HEK293 (cell line): ENCODE data around the gene MRTFB.

ENCODE experiments used
- CTCF ChIA-PET: fragments of 350-600 bp; formaldehyde crosslinking; extraction: SDS; loops from one replicate; lab custom pipeline; 2021; ENCODE audit warnings: antibody characterized with exemption; lab: Yijun Ruan, JAX
- POLR2A ChIA-PET: fragments of 300-600 bp; formaldehyde crosslinking; extraction: SDS; loops from one replicate; lab custom pipeline; 2020; ENCODE audit warnings: antibody characterized with exemption, inconsistent platforms; lab: Yijun Ruan, JAX
- H3K27ac ChIP-seq: fragments of 200-500 bp; sonication (Bioruptor generic); 2 replicates; pipeline ENCODE4 v1.5.1; 2014; ENCODE audit warnings: low read depth, low read length, control low read depth, inconsistent platforms; ENCODE audit errors: extremely low read depth
- H3K36me3 ChIP-seq, 2 experiments: fragments of 200-500 bp in 1 of 2; sonication (Bioruptor generic) in 1 of 2; 1 replicate in 1 of 2; 2 replicates in 1 of 2; pipeline ENCODE4 v1.5.1; 2014 to 2017; ENCODE audit warnings: inconsistent platforms in 2 of 2, low read length in 2 of 2; ENCODE audit not compliant: control insufficient read depth in 2 of 2, insufficient read depth in 1 of 2
- H3K4me1 ChIP-seq: fragments of 200-500 bp; sonication (Bioruptor generic); 2 replicates; pipeline ENCODE4 v1.5.1; 2014; ENCODE audit warnings: mild to moderate bottlenecking, low read length, inconsistent platforms; ENCODE audit not compliant: control insufficient read depth, insufficient read depth
- H3K4me3 ChIP-seq: 2 replicates; pipeline ENCODE4 v1.5.1; 2011; ENCODE audit warnings: low read depth, mild to moderate bottlenecking, control low read depth, low read length, moderate library complexity
- H3K9me3 ChIP-seq: fragments of 200-500 bp; sonication (Bioruptor generic); 2 replicates; pipeline ENCODE4 v1.5.1; 2014; ENCODE audit warnings: low read depth, low read length, inconsistent platforms; ENCODE audit not compliant: control insufficient read depth, insufficient read depth
- BCL11B ChIP-seq: fragments of 450-650 bp; formaldehyde crosslinking; IDR thresholded peaks from 2 replicates; pipeline ENCODE4 v1.5.1; 2016; ENCODE audit warnings: low read depth, missing biosample characterization, missing genetic modification characterization
- KLF10 ChIP-seq: fragments of 450-650 bp; IDR thresholded peaks from 2 replicates; pipeline ENCODE4 v1.5.1; 2018; ENCODE audit warnings: missing biosample characterization, mild to moderate bottlenecking, missing genetic modification characterization
- TRIM28 ChIP-seq: IDR thresholded peaks from 2 replicates; pipeline ENCODE4 v1.6.1; 2011; ENCODE audit warnings: low read length, control low read depth, borderline replicate concordance
- ZNF132 ChIP-seq: fragments of 450-650 bp; formaldehyde crosslinking; IDR thresholded peaks from 2 replicates; pipeline ENCODE4 v1.5.1; 2017; ENCODE audit warnings: missing biosample characterization, missing genetic modification characterization, borderline replicate concordance
- ZNF146 ChIP-seq: fragments of 450-650 bp; formaldehyde crosslinking; IDR thresholded peaks from 2 replicates; pipeline ENCODE4 v1.5.1; 2016; ENCODE audit warnings: missing biosample characterization, missing genetic modification characterization
- ZNF184 ChIP-seq: fragments of 450-650 bp; IDR thresholded peaks from 2 replicates; pipeline ENCODE4 v1.5.1; 2018; ENCODE audit warnings: missing biosample characterization, mild to moderate bottlenecking, missing genetic modification characterization
- ZNF202 ChIP-seq: fragments of 450-650 bp; formaldehyde crosslinking; IDR thresholded peaks from 2 replicates; pipeline ENCODE4 v1.5.1; 2016; ENCODE audit warnings: missing biosample characterization, missing genetic modification characterization, borderline replicate concordance
- ZNF223 ChIP-seq: fragments of 450-650 bp; formaldehyde crosslinking; IDR thresholded peaks from 2 replicates; pipeline ENCODE4 v1.5.1; 2016; ENCODE audit warnings: missing biosample characterization, missing genetic modification characterization
- ZNF354C ChIP-seq: fragments of 450-650 bp; formaldehyde crosslinking; IDR thresholded peaks from 2 replicates; pipeline ENCODE4 v1.5.1; 2016; ENCODE audit warnings: missing biosample characterization, missing genetic modification characterization, low read depth, borderline replicate concordance
- ZNF366 ChIP-seq: fragments of 450-650 bp; formaldehyde crosslinking; conservative IDR thresholded peaks from 2 replicates; pipeline ENCODE4 v1.5.1; 2016; ENCODE audit warnings: missing biosample characterization, missing genetic modification characterization
- ZNF37A ChIP-seq: fragments of 450-650 bp; IDR thresholded peaks from 2 replicates; pipeline ENCODE4 v1.5.1; 2018; ENCODE audit warnings: missing biosample characterization, missing genetic modification characterization
- ZNF391 ChIP-seq: fragments of 450-650 bp; formaldehyde crosslinking; IDR thresholded peaks from 2 replicates; pipeline ENCODE4 v1.5.1; 2016; ENCODE audit warnings: low read depth, missing biosample characterization, missing genetic modification characterization, borderline replicate concordance
- ZNF423 ChIP-seq: fragments of 450-650 bp; formaldehyde crosslinking; IDR thresholded peaks from 2 replicates; pipeline ENCODE4 v1.5.1; 2016; ENCODE audit warnings: missing biosample characterization, missing genetic modification characterization
- ZNF624 ChIP-seq: fragments of 450-650 bp; formaldehyde crosslinking; IDR thresholded peaks from 2 replicates; pipeline ENCODE4 v1.5.1; 2017; ENCODE audit warnings: missing biosample characterization, missing genetic modification characterization
- ZNF654 ChIP-seq: fragments of 450-650 bp; formaldehyde crosslinking; IDR thresholded peaks from 2 replicates; pipeline ENCODE4 v1.5.1; 2016; ENCODE audit warnings: low read depth, missing biosample characterization, missing genetic modification characterization
- ZNF664 ChIP-seq: fragments of 450-650 bp; formaldehyde crosslinking; IDR thresholded peaks from 2 replicates; pipeline ENCODE4 v1.5.1; 2016; ENCODE audit warnings: missing biosample characterization, missing genetic modification characterization
- ZNF677 ChIP-seq: fragments of 450-650 bp; IDR thresholded peaks from 2 replicates; pipeline ENCODE4 v1.5.0; 2018; ENCODE audit warnings: missing biosample characterization, mild to moderate bottlenecking, missing genetic modification characterization, moderate library complexity
- ZNF776 ChIP-seq: fragments of 450-650 bp; formaldehyde crosslinking; IDR thresholded peaks from 2 replicates; pipeline ENCODE4 v1.5.0; 2017; ENCODE audit warnings: missing biosample characterization, missing genetic modification characterization, borderline replicate concordance
- TF ChIP-seq, protein P1 (sequence below): fragments of 450-650 bp; formaldehyde crosslinking; IDR thresholded peaks from 2 replicates; pipeline ENCODE4 v1.5.1; 2016; ENCODE audit warnings: missing biosample characterization, missing genetic modification characterization
- TF ChIP-seq, protein P2 (sequence below): fragments of 450-650 bp; formaldehyde crosslinking; IDR thresholded peaks from 2 replicates; pipeline ENCODE4 v1.5.1; 2017; ENCODE audit warnings: missing biosample characterization, missing genetic modification characterization

Gene MRTFB

DNA sequence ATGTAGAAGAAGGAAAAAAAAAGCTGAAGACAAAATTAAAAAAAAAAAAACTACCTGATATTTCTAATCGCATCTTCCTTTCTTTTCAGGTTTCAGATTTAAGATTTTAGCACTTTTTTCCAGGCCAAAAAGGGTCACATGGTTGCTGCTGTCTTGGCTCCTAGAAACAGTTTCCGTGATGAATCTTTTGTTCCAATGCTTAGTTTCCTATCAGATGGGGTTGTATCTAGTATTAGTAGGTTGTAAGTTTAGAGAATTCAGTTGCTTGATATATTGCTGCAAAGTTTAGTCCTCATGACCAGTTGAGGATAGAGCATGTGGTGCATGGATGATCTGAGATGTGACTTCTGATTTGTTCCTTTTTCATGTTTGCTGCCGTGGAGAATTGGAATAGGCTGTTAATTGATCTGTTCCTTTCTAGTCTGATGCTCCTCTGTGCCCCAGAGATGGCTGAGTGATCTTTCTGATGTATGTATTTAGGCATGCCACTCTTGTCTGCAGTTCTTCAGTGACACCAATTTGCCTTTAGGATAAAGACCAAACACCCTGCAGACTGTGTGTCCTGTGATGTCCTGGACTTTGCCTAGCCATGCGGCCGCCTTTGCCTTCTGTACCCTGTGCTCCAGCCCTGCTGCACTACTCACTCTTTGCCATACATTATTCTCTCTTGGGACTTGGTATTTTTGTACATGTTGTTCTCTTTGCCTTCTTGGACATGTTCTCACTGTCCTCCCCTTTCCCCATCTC, 94.0 kb downstream of the MRTFB start (continued):
- TF ChIP-seq ZNF223 (no peak), ZNF202 (tag by site-specific recombination) (no peak)
- TF ChIP-seq, all 188 proteins: peak for 0

DNA sequence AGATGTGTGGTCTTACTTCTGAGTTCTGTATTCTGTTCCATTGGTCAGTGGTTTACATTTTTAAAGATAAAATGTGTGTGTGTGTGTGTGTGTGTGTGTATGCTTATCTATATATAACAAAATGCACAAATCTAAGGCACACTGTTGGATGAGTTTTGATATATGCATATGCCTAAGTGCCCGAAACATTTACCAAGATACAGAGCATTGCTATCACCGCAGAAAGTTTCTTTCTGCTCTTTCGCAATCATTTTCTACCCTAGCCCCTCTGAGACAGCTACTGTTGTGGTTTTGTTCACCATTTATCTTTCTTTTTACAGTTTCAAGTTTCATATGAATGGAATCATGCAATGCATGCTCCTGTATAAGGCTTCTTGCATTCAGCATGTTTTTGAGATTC, 97.0 kb downstream of the MRTFB start:
- H3K4me1 ChIP-seq, result no peaks in the 10 kb centered on the region
- no peak for TF ChIP-seq ZNF624 (tag by site-specific recombination)
- TF ChIP-seq ZNF391 (tag by site-specific recombination), result no peak
- no peak for TF ChIP-seq ZNF677 (tag by site-specific recombination)
- TF ChIP-seq ZNF366, result no peak
- TF ChIP-seq KLF10 (tag by site-specific recombination), result no peak
- TF ChIP-seq, protein P1, sequence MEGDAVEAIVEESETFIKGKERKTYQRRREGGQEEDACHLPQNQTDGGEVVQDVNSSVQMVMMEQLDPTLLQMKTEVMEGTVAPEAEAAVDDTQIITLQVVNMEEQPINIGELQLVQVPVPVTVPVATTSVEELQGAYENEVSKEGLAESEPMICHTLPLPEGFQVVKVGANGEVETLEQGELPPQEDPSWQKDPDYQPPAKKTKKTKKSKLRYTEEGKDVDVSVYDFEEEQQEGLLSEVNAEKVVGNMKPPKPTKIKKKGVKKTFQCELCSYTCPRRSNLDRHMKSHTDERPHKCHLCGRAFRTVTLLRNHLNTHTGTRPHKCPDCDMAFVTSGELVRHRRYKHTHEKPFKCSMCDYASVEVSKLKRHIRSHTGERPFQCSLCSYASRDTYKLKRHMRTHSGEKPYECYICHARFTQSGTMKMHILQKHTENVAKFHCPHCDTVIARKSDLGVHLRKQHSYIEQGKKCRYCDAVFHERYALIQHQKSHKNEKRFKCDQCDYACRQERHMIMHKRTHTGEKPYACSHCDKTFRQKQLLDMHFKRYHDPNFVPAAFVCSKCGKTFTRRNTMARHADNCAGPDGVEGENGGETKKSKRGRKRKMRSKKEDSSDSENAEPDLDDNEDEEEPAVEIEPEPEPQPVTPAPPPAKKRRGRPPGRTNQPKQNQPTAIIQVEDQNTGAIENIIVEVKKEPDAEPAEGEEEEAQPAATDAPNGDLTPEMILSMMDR, result no peak
- TF ChIP-seq ZNF354C (tag by site-specific recombination), result no peak
- no peak for TF ChIP-seq ZNF37A (tag by site-specific recombination)
- no peak for TF ChIP-seq ZNF776
- no peak for TF ChIP-seq BCL11B (tag by site-specific recombination)
- no peak for TF ChIP-seq ZNF184 (tag by site-specific recombination)
- H3K4me3 ChIP-seq, result no peak overlapping the region
- ChIA-PET POLR2A (no interaction called here), CTCF (interaction anchor here (1.0 kb wide), 1 partner anchor 11 kb away, joined by 3 read pairs; no protein-coding TSS in a partner anchor)
- H3K36me3 ChIP-seq, result no peaks in the 10 kb centered on the region
- no peaks in the 10 kb centered on the region for H3K9me3 ChIP-seq
- H3K27ac ChIP-seq, result no peak overlapping the region

DNA sequence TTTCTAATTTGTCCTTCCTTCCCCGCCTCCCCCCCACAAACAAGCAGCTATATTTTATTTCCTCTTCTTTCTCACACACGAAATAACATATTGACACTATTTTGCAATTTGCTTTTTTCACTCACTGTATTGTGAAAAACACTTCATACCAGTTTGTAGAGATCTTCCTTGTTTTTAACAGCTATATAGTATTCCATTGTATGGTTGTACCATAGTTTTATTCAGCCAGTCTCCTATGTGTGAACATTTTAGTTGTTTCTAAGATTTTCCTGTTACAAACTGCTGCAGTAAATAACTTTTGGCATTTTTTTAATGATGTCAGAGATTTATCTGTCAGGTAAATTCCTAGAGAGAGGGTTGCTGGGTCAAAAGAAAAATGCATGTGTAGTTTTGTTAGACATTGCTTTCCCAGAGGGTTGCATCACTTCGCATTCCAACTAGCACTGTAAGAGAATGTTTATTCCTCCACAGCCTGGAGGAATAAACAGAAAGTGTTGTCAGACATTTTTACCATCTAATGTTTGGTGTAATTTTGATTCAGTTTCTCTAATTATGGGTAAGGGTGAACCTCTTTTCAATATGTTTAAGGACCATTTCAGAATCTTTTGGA, 101.2 kb downstream of the MRTFB start:
- ChIA-PET CTCF (interaction anchor here (1.0 kb wide), 1 partner anchor 30 kb away, joined by 3 read pairs; no protein-coding TSS in a partner anchor), POLR2A (no interaction called here)
- H3K36me3 ChIP-seq, result no peaks in the 10 kb centered on the region
- H3K27ac ChIP-seq, result no peak overlapping the region
- no peak overlapping the region for H3K4me3 ChIP-seq
- TF ChIP-seq TRIM28 (no peak), ZNF654 (tag by site-specific recombination) (no peak), ZNF146 (peak; percentile 62)
- TF ChIP-seq, protein P2, sequence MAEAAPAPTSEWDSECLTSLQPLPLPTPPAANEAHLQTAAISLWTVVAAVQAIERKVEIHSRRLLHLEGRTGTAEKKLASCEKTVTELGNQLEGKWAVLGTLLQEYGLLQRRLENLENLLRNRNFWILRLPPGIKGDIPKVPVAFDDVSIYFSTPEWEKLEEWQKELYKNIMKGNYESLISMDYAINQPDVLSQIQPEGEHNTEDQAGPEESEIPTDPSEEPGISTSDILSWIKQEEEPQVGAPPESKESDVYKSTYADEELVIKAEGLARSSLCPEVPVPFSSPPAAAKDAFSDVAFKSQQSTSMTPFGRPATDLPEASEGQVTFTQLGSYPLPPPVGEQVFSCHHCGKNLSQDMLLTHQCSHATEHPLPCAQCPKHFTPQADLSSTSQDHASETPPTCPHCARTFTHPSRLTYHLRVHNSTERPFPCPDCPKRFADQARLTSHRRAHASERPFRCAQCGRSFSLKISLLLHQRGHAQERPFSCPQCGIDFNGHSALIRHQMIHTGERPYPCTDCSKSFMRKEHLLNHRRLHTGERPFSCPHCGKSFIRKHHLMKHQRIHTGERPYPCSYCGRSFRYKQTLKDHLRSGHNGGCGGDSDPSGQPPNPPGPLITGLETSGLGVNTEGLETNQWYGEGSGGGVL (tag by site-specific recombination), result no peak
- no peaks in the 10 kb centered on the region for H3K4me1 ChIP-seq
- no peaks in the 10 kb centered on the region for H3K9me3 ChIP-seq

DNA sequence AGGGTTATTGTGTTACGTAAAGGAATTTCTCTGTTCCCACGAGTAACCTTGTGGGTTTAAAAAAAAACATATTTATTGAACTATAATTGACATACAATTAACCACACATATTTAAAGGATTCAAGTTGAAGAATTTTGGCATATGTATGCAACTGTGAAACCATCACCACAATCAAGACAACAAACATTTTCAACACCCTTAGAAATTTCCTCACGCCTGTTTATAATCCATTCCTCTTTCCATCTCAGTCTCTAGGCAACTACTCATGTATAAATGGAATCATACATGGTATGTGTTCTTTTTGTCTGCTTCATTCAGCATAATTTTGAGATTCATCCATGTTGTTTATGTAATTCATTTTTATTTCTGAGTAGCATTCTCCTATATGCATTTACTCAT, 104.0 kb downstream of the MRTFB start:
- POLR2A ChIA-PET, result no interaction called here

More for the DNA sequence above, 104.0 kb downstream of the MRTFB start:
- CTCF ChIA-PET, result no interaction called here
- H3K9me3 ChIP-seq, result no peaks in the 10 kb centered on the region
- TF ChIP-seq ZNF664, result no peak
- no peak for TF ChIP-seq ZNF132
- no peak for TF ChIP-seq ZNF423 (tag by site-specific recombination)
- TF ChIP-seq, all 188 proteins: peak for 0
- Histone ChIP-seq H3K4me3 (no peak overlapping the region), H3K4me1 (no peaks in the 10 kb centered on the region), H3K27ac (no peak overlapping the region), H3K36me3 (no peaks in the 10 kb centered on the region)
